GM19025 (cell line): ENCODE data around the gene SDK1.

ENCODE experiments used
- ATAC-seq: cut with Tn5 transposase; IDR thresholded peaks from one replicate; pipeline ENCODE4 v1.9.1; 2021; ENCODE audit warnings: mild to moderate bottlenecking, low read depth, moderate library complexity; ENCODE audit not compliant: unreplicated experiment

Gene SDK1

DNA sequence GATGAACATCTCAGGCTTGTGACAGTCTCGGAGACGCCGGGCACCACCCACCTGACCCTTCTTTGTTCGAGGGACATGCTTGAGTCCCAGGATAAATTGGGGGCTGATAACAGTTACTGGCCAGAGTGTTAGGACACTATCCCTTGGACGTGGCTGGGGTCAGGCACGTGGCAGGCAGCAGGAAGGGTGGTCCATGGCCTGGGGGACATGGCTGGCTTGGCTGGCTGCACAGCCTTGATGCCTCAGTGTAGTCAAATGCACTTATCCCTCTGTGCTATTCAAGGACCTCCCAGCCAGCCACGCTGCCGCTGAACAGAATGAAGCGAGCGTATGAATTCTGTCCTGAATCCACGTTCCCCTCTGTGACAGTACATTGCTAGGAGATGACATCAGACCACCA, 719.0 kb downstream of the SDK1 start:
- ATAC-seq: no peak

DNA sequence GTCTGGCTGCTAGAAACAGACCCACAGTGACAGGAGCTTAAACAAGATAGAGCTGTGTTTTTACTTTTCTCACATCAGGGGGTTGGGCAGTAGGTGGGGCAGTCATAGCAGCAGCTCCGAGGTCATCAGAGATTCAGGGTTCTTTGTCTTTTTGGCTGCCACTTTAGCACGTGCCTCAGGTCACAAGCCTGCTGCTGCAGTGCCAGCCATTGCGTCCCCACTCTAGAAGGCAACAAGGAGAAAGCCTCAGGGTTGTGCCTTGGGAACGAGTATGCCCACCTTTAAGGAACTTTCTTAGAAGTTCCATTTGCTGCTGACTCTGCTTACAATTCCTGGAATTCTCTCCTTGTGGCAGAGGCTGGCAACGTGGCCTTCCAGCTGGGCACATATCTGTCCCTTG, 720.4 kb downstream of the SDK1 start:
- no peak for ATAC-seq

DNA sequence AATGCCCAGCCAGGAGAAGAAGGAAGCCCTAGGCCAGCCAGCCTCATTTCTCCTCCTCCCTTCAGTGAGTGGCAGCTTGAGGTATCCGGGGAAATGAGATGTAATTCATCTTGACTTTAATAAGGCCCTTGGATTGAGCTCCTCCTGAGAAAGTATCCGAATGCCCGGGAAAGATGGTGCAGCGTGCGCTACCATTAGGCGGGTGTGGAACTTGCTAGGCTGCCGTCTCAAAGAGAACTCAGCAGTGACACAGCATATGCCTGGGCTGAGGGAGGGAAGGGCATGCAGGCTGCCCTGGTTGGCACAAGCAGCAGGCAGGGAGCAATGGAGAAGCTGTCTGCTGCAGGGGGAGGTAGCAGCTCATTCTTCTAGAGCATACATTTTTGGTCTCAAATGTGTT, 721.2 kb downstream of the SDK1 start:
- ATAC-seq: no peak

DNA sequence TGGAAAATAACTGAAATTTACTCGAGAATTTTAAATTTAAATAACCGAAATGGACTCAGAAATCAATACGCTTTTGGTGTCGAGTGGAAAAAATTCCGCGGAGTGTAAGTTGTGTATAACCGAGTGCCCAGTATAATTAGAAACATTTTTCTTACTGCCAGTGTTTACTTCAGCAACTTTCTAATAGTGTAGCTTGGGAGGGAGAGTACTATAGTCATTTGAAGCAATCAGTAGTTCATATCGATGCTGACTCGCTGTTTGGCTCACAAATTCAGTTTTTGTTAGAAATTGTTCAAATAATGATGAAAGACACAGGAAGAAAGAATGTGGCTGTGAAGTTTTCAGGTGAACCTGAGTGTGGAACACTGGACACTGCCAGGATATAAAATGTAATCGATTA, 722.5 kb downstream of the SDK1 start:
- no peak for ATAC-seq

DNA sequence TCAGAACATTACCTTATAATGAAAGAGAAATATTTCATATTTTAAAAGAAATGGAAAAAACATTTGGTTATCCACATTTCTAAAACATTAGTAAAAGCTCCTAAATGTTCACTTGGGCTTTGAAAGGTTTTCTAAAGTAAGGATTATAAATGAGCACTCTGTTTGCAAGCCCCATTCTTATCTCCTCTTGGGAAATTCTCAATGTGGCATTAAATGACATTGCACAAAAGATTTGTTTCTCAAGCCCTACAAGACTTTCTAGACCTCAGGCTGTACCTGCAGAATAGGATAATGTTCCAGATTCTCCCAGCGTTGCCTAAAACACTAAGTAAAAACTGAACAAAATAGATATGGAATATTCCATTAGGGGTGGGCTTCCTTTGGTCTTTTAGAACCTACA, 723.1 kb downstream of the SDK1 start:
- ATAC-seq: no peak

DNA sequence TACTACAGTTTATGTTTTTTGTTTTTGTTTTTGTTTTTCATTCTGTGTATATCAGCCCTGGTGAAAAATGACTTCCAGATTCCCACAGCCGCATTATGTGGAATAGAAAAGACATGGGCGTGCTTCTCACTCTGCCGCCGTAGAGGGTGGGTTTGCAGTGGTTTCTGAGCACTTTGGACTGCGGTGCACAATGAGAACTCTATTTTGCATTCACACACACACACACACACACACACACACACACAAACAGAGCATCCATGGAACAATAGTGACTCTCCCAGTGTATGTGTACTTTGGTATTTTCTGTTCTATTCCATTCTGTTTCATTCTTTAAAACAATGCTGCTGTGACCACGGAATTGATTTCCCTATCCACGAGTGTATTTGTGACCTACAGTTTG, 723.8 kb downstream of the SDK1 start:
- no peak for ATAC-seq

DNA sequence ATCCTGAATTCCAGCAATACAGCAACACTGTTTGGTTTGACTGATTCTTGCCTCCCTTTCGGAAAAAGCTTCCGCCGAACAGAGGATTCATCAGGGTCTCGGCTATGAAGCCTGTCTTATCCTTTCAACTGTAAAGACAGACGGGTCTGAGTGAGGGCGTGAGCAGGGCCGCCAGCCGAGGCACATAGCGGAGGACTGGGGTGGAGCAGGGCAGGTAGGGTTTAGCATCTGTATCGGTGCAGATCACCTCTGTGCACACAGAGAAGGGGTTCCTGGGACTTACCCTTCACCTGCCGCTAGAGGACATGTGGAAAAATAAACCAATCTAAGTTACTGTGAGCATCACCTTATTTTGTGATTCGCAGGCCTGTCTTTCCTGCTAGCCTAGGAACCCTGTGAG, 724.2 kb downstream of the SDK1 start:
- no peak for ATAC-seq

DNA sequence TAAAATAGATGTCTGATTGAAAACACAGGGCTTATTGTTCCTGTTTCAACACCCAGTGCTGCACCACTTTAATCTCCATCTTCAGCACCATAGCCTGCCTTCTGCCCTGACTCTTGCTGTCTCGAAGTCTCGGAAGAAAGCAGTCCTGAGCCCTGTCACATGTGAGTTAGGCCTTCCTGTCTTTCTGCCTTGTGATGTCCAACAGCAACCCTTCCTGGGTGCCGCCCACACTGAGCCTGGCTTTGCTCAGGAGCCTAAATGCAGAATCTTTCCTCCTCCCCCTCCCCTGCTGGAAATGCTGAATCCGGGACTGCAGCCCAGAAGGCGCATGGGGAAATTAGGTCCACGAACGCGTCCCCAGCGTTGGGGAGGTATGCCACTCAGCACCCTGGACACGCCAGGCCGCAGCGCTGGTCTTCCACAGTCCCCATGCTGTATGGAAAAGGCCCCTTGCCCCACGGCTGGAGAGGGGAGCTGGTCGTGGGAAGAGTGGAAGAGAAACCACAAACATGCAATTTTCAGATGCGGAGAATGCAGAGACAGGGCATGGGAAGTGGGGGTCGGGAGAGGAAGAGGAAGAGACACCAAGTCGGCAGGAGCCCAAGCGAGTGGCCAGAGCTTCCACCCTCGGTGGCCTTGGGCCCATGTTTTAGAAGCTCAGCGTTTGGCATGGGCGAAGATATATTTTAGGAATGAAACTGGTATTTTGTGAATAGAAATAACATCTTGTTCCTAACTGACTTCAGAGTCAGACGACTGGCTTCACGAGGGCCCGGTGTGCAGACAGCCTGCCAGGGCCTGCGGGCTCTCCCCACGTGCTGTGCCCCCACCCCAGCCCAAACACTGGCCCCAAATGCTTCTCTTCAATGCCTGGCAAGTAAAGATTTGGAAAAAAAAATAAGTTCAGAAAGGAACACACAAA, 724.9 kb downstream of the SDK1 start:
- ATAC-seq: no peak

DNA sequence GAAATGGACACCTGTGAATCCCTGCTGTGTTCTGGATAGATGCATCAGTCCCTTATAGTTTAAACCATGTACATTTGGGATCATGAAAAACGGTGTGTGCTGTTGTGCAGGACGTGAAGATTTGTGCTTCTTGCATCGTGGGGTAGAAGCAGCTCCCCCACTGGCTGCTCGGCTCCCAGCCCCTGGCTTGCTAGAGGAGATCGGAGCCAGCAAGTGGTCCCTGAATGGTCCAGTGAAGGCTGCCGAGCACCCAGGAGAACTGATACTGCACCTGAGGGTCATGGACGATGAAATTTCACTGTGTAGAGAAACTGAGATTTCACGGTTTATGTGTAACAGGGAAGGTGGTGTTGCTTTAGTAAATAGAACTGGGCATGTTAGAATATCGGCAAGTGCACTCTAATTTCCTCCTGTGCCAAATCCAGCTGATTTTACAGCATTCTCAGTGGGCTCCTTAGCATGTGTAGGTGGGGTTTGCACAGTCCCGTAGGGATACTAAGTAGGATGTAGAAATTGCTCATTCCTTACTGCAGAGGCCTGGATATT, 726.0 kb downstream of the SDK1 start:
- no peak for ATAC-seq

DNA sequence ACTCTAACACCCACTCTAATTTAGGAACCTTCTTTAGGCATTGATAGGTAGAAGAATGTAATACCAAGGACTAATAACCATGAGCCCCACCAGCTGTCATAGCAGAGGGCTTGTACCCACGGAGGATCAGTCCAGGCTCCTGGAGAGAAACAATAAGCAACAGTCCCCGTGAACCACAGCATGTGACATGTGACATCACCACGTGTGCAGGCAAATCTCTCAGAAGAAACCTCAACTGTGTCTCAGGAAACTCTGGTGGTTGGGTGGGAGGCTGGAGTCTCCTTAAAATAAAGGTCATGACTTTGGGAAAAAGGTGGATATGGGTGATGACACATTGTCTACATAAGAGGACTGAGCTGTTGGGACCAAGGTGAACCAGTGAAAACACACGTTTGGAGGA, 727.2 kb downstream of the SDK1 start:
- ATAC-seq: no peak

DNA sequence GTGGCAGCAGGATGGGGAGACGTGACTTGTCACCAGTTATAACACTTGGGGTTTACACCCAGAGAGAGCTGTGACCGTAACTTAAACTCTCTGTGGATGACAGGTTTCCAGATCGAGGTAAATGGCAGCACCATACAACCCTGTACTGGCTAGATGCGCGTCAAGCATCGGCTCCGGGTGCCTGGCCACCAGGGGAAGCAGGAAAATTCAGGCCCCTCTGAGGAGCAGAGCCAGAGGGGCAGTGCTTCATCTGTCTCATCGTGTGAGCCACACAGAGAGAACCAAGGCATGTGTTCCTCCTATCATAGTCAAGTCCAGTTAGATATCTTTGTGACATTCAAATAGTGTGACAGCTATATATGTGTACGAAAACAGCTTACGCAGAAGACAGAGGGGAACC, 728.9 kb downstream of the SDK1 start:
- ATAC-seq: no peak

DNA sequence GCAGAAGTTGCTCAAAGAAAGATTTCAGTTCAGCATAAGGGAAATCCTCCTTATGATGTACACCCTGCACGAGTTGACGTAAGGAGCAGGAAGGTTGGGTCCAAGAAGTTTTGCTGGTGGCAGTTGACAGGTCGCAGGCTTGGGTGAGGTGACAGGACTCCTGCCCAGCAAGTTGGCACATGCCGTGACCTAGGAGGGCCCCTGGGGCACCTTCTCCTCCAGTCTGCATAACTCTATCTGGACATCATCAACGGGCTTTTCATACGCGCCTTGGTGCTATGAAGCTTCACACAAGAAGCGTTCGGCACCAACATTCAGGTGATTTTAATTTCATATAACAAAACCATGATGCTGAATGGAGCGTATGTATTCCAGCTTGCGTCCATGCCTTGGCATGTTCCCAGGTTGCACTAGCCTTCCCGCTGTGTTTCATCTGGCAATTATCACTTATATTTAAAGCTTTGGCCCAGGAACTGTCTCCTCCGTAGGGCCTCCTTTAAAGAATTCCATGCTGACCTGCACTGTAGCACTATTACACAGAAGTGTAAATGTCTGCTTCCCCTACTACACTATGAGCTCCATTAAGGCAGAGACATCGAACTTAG, 729.4 kb downstream of the SDK1 start:
- no peak for ATAC-seq

DNA sequence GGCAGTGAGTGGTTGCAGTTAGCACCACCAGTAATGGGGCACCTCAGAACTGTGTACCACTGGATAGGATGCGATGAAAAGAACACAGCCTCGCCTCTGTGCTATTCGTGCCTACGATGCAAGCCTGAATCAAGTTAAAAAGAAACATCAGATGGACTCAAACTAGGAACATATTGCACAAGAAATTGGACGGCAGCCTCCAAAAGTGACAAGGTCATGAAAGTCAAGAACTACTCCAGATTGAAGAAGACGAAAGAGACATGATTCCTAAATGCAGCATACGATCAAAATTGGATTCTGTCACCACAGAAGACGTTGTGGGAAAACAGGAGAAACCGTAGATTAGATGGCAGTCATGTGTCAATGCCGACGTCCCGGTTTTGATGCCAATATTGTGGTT, 732.9 kb downstream of the SDK1 start:
- ATAC-seq: no peak

DNA sequence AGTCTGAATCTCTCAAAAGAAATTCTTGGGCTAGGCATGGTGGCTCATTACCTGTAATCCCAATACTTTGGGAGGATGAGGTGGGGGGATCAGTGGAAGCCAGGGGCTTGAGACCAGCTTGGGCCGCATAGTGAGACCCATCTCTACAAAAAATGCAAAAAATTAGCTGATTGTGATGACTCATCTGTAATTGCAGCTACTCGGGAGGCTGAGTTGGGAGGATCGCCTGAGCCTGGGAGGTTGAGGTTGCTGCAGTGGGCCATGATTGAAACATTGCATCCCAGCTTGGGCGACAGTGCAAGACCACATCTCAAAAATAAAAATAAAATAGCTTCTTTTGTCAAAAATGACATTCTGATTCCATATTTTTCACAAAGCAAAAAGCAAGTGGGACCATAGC, 736.3 kb downstream of the SDK1 start:
- ATAC-seq: no peak

DNA sequence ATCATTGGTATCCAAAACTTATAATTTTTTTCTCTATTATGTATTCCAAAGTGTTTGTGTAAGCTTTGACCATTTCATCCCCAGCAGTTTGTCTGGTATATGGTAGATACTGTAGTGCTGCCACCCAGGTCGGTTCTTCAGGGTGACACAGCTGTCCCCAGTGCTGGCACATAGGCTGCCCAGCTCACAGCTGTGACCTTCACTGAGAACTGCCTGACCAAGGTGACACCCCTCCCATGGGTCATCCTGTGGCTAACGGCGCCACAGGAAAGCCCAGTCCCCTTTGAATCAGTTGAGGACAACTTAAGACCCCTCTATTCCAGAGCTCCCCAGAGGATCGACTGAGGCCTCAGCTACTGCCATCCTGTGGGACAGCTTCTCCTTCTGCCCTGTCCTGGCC, 736.8 kb downstream of the SDK1 start:
- ATAC-seq: no peak

DNA sequence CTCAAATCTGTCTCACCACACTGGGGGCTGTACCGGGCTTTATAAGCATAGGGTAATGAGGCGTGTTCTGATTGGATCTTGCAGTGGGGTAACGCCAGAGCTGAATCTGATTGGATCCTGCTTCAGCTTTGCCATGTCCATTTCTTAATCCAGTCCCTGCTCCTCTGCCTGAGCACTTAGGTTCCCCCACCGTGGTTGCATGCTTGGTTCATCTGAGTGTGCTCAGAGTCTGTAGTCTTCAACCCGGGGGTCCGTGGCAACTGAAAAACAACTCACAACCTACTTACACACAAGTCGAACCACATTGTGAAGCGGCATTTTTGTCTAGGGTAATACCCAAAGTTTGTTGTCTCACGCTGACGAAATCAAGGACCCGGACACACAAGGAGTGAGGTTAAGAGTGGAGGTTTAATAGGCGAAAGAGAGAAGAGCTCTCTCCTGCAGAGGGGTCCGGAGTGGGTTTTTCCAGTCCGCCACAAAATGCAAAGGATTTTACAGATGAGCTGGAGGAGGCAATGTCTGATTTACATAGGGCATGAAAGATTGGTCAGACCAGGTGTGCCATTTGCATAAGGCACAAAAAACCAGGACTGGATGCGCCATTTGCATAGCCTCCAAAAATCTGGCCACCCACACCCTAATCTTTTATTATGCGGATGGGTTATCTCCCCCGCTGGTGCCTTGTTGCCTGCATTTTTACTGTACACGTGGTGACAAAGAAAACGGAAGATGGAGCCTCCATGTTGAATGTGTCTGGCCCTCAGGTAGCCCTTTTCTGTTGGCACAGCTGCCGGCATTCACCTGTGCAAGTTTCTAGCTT, 739.3 kb downstream of the SDK1 start:
- no peak for ATAC-seq

DNA sequence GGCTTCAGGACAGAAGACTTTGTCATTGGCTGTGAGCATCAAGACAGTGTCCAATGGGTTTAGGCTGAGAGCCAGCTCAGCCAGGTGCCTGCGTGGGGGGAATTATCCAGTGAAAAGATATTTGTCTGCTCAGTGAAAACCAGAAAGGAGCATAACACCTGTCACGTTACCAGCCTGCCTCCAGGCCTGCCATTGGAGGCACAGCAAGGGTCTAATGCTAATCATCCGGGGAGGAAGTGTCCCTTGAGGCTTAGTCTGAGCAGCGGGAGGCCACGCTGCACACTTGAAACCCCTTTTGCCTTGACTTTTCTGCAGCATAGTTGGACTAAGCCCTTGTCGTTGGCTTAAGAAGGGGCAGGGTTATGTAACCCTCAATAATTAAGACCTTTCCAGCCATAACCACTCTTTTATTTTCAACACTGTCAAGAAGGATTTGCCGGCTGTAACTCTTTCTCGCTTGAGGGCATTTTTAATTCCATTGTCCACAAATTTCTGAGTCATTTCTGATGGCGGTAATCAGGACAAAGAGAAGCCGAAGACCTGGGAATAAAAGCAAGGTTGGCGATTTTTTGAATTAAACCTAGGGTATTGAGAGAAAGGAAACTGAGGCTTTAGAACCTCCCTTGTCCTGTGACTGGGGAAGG, 741.5 kb downstream of the SDK1 start:
- ATAC-seq: no peak

DNA sequence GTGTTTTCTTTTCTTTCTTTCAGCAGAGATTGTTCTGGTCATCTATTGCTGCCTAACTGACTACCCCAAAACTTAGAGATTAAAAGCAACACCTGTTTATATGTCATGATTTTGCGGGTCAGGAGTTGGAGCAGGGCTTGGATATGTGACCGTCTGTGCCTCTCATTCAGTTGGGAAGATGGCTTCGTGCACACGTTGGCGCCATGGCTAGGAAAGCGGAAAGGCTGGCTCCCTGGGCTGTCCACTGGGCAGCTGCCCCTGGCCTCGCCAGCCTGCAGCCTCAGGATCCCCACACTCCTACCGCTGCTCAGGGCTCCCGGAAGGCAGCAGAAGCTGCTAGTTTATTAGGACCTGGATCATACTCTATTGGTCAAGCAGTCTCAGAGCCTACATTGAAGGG, 742.9 kb downstream of the SDK1 start:
- ATAC-seq: no peak

DNA sequence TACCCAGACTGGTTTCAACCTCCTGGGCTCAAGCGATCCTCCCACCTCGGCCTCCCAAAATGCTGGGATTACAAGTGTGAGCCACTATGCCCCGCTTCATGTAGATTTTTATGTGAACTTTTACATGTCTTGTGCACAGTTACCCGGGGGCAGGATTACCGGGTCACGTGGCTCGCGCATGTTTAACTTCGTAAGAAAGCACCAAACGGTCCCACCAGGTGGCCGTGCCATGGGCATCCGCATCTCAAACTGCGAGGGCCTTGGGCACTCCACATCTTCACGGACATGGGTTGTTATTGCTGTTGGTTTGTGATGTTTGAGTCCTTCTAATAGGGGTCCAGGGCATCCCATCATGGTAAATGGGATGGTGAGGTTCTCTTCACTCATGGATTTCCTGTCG, 744.4 kb downstream of the SDK1 start:
- no peak for ATAC-seq

DNA sequence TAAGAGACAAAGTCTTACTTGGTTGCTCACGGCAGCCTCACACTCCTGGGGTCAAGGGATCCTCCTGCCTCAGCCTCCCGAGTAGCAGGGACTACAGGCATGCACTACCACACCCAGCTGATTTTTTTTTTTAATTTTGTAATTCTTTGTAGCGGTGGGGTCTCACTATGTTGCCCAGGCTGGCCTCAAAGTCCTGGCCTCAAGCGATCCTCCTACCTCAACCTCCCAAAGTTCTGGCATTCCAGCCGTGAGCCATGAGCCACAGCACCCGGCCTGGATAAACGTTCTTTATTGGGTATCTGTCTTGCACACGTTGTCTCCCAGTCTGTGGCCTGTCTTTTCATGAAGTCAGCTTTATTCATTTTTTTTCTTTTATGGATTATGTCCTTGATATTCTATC, 744.9 kb downstream of the SDK1 start:
- no peak for ATAC-seq

DNA sequence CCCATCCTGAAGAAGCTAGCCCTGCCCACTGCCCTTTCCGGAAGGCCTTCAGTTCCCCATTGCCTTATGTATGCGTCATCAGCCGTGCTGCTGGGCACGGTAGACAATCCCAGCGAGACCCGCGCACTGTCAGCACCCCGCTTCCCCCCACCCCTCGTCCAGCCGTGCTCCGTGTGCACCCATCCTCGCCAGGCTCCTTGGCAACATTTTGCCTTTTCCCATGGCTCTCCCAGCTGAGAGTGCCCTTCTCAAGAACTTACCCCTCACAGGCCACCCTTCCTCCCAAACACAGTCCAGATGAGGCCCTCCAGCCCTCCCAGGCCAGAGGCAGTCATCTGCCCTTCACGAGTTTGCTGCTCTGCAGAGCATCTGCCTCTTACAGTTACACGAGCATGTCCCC, 747.3 kb downstream of the SDK1 start:
- no peak for ATAC-seq
